ENCODE data around the gene TMEM43. TPM values are rescaled to one million over a fixed set of nuclear protein-coding genes. Genes with fewer than 3 reads are reported as not detected.
A peak's percentile ranks its signal among the peaks of the same experiment; 100 is the strongest.

TMEM43 gene
- total and polyA plus RNA-seq, 2 of the 13 experiments (the other 11 are each of a cell fraction or from before 2014, with no cell fraction given): 48.9 to 50.5 TPM

GRCh38 chr3:14118400-14119381 is 6.2 kb upstream of the TMEM43 start (continued):
- TF ChIP-seq ELK4 (CRISPR knock-in tag; IDR thresholded peaks at IDR 0.05; ENCODE audit: borderline replicate concordance): no peak
- peak; percentile 36; the same call in 1 of the 2 replicates for TF ChIP-seq EHMT2 (IDR thresholded peaks at IDR 0.05; ENCODE audit: borderline replicate concordance, low read depth, low read length)
- no peak for TF ChIP-seq ZNF329 (CRISPR knock-in tag; IDR thresholded peaks at IDR 0.05; ENCODE audit: low read depth)
- 0 out of 2 replicates have a peak, but pooled peaks have one; percentile 15 for TF ChIP-seq SIX1 (CRISPR knock-in tag; IDR thresholded peaks at IDR 0.05; ENCODE audit: borderline replicate concordance)
- TF ChIP-seq HMGA1 (CRISPR knock-in tag; conservative IDR thresholded peaks at IDR 0.05): no peak
- TF ChIP-seq MZF1 (CRISPR knock-in tag; IDR thresholded peaks at IDR 0.05; ENCODE audit: borderline replicate concordance): no peak
- TF ChIP-seq ZNF264 (CRISPR knock-in tag; IDR thresholded peaks at IDR 0.05): peak; percentile 75; the same call in 1 of the 2 replicates
- TF ChIP-seq ZBTB39 (CRISPR knock-in tag; IDR thresholded peaks at IDR 0.05): peak; percentile 93; the same call in 1 of the 2 replicates
- TF ChIP-seq FOXA1 (IDR thresholded peaks at IDR 0.05): no peak
- TF ChIP-seq FOXA1 (CRISPR knock-in tag; IDR thresholded peaks at IDR 0.05): peak; percentile 62; the same call in 1 of the 2 replicates
- no peak for TF ChIP-seq ZNF576 (CRISPR knock-in tag; IDR thresholded peaks at IDR 0.05)
- peak; percentile 97 for TF ChIP-seq CEBPB (IDR thresholded peaks at IDR 0.05; ENCODE audit: borderline replicate concordance, low read depth, low read length)
- peak; percentile 25; the same call in 1 of the 2 replicates for TF ChIP-seq HIVEP1 (CRISPR knock-in tag; IDR thresholded peaks at IDR 0.05)
- TF ChIP-seq HOXA3 (CRISPR knock-in tag; IDR thresholded peaks at IDR 0.05): peak; percentile 68
- peak; percentile 53; the same call in 1 of the 2 replicates for TF ChIP-seq RXRB (CRISPR knock-in tag; IDR thresholded peaks at IDR 0.05; ENCODE audit: borderline replicate concordance)
- no peak for TF ChIP-seq CBFB (CRISPR knock-in tag; IDR thresholded peaks at IDR 0.05)
- TF ChIP-seq KDM1A (CRISPR knock-in tag; IDR thresholded peaks at IDR 0.05): 0 out of 2 replicates have a peak, but pooled peaks have one; percentile 15
- TF ChIP-seq ZNF609 (CRISPR knock-in tag; IDR thresholded peaks at IDR 0.05; ENCODE audit: borderline replicate concordance): peak; percentile 61; the same call in 1 of the 2 replicates
- peak; percentile 80; the same call in 1 of the 2 replicates for TF ChIP-seq ZNF614 (CRISPR knock-in tag; IDR thresholded peaks at IDR 0.05; ENCODE audit: borderline replicate concordance)
- peak; percentile 60; the same call in 1 of the 2 replicates for TF ChIP-seq NCOR1 (IDR thresholded peaks at IDR 0.05; ENCODE audit: borderline replicate concordance, low read length)
